ENCODE results near the gene NEDD4L. TPM values are rescaled to one million over a fixed set of nuclear protein-coding genes. Genes with fewer than 3 reads are reported as not detected.

The NEDD4L gene
- total and polyA plus RNA-seq, 10 of the 15 experiments (the other 5 are each of a cell fraction or from before 2014, with no cell fraction given), result 7.4 to 24.0 (median 17.7) TPM

- FAIRE-seq, result no peak
- no peaks in the 10 kb centered on the region for H3K36me3 ChIP-seq (ENCODE audit: control insufficient read depth in 2 of 2, insufficient read depth in 2 of 2, low read length in 1 of 2)
- no peak overlapping the region for H3K4me3 ChIP-seq
- POLR2A ChIA-PET, result no interaction called here
- in situ Hi-C loops (cut with MboI) (no loop called here), intact Hi-C loops (cut with micrococcal nuclease; ENCODE audit: unreplicated experiment) (no loop called here)
- no peak for ATAC-seq
- RAD21 ChIA-PET (ENCODE audit: unreplicated experiment), result no interaction called here
- no peaks in the 10 kb centered on the region for H3K4me1 ChIP-seq (ENCODE audit: control insufficient read depth, insufficient read depth, low read length)
- no peaks in the 10 kb centered on the region for H3K79me2 ChIP-seq (ENCODE audit: control insufficient read depth, insufficient read depth, low read length)
- CTCF ChIA-PET, result interaction anchor here (0.6 to 1.6 kb wide), 4 partner anchors 10 to 174 kb away, joined by 3 to 4 read pairs (median 4); no protein-coding TSS in a partner anchor
- H4K20me1 ChIP-seq (ENCODE audit: control insufficient read depth, insufficient read depth), result no peaks in the 10 kb centered on the region; the same call in 1 of the 2 replicates
- H3K27ac ChIP-seq (ENCODE audit: control insufficient read depth, insufficient read depth), result no peak overlapping the region
- no peak overlapping the region for H3K9ac ChIP-seq (ENCODE audit: control insufficient read depth, insufficient read depth, low read length)
- no peaks in the 10 kb centered on the region for H3K27me3 ChIP-seq (replicated peaks in 1 of 2; ENCODE audit: control insufficient read depth in 2 of 2, insufficient read depth in 2 of 2, low read length in 1 of 2)
- no peak for DNase-seq (ENCODE audit: low read depth, low spot score)
- H3K9me3 ChIP-seq (replicated peaks; ENCODE audit: control insufficient read depth, insufficient read depth, low read length), result no peaks in the 10 kb centered on the region
- WGBS (ENCODE audit: insufficient coverage, insufficient replicate concordance, low lambda C conversion rate, missing lambda C conversion rate), result 69% methylated on average over 10 of the region's 10 CpGs
- SMC1A ChIA-PET (ENCODE audit: uncharacterized antibody, unreplicated experiment), result no interaction called here
- no peak for TF ChIP-seq E2F4 (IDR thresholded peaks at IDR 0.05; ENCODE audit: low read depth, low read length)
- no peak for TF ChIP-seq LARP7 (IDR thresholded peaks at IDR 0.05)
- TF ChIP-seq USF1 (IDR thresholded peaks at IDR 0.05; ENCODE audit: borderline replicate concordance, extremely low read length, insufficient read depth, low read depth, low read length), result no peak
- no peak overlapping the region for H3K4me2 ChIP-seq (ENCODE audit: control insufficient read depth, insufficient read depth)
- BruUV-seq (replicated peaks), result no TSS peak
- no peak overlapping the region for H2AFZ ChIP-seq (ENCODE audit: control insufficient read depth, low read depth, low read length)
These were observed 310.8 kb downstream of the NEDD4L start for GRCh38 chr18:58354791-58355190.

GRCh38 chr18:58355243-58355642 is 311.2 kb downstream of the NEDD4L start:
- H3K4me2 ChIP-seq (ENCODE audit: control insufficient read depth, insufficient read depth), result no peak overlapping the region
- in situ Hi-C loops (cut with MboI), result no loop called here
- ChIA-PET RAD21 (ENCODE audit: unreplicated experiment) (no interaction called here), SMC1A (ENCODE audit: uncharacterized antibody, unreplicated experiment) (no interaction called here), CTCF (interaction anchor here (0.9 to 1.6 kb wide), 5 partner anchors 10 to 174 kb away, joined by 3 to 4 read pairs (median 3); no protein-coding TSS in a partner anchor), POLR2A (interaction anchor here (0.6 kb wide), 1 partner anchor 24 kb away, joined by 3 read pairs; no protein-coding TSS in a partner anchor)
- H3K4me1 ChIP-seq (ENCODE audit: control insufficient read depth, insufficient read depth, low read length), result no peaks in the 10 kb centered on the region
- ATAC-seq (no peak), DNase-seq (ENCODE audit: low read depth, low spot score) (no peak), FAIRE-seq (no peak)
- no peak overlapping the region for H2AFZ ChIP-seq (ENCODE audit: control insufficient read depth, low read depth, low read length)
- intact Hi-C loops (cut with micrococcal nuclease; ENCODE audit: unreplicated experiment), result no loop called here
- 91% methylated on average over 8 of the region's 8 CpGs for WGBS (ENCODE audit: insufficient coverage, insufficient replicate concordance, low lambda C conversion rate, missing lambda C conversion rate)
- H3K9me3 ChIP-seq (replicated peaks; ENCODE audit: control insufficient read depth, insufficient read depth, low read length), result no peaks in the 10 kb centered on the region
- no peaks in the 10 kb centered on the region for H3K27me3 ChIP-seq (replicated peaks in 1 of 2; ENCODE audit: control insufficient read depth in 2 of 2, insufficient read depth in 2 of 2, low read length in 1 of 2)
- H3K9ac ChIP-seq (ENCODE audit: control insufficient read depth, insufficient read depth, low read length), result no peak overlapping the region
- BruUV-seq (replicated peaks), result no TSS peak
- H3K27ac ChIP-seq (ENCODE audit: control insufficient read depth, insufficient read depth), result no peak overlapping the region
- no peak for TF ChIP-seq CBFB (IDR thresholded peaks at IDR 0.05; ENCODE audit: low read depth)
- TF ChIP-seq POLR2AphosphoS2 (IDR thresholded peaks at IDR 0.05; ENCODE audit: low read depth, low read length), result no peak
- TF ChIP-seq NFYA (IDR thresholded peaks at IDR 0.05; ENCODE audit: borderline replicate concordance, low read depth, low read length), result no peak
- no peak for TF ChIP-seq SMAD1 (IDR thresholded peaks at IDR 0.05; ENCODE audit: low read depth, partially characterized antibody)
- no peak for TF ChIP-seq ZNF207 (IDR thresholded peaks at IDR 0.05; ENCODE audit: borderline replicate concordance)
- TF ChIP-seq ZNF217 (IDR thresholded peaks at IDR 0.05), result no peak
- no peak for TF ChIP-seq RELB (IDR thresholded peaks at IDR 0.05; ENCODE audit: low read depth)
- TF ChIP-seq EGR1 (IDR thresholded peaks at IDR 0.05; ENCODE audit: borderline replicate concordance in 1 of 2, low read depth in 2 of 2, low read length in 2 of 2), result no peak
- TF ChIP-seq MTA2 (IDR thresholded peaks at IDR 0.05; ENCODE audit: low read depth), result no peak
- no peaks in the 10 kb centered on the region for H3K36me3 ChIP-seq (ENCODE audit: control insufficient read depth in 2 of 2, insufficient read depth in 2 of 2, low read length in 1 of 2)
- no peak overlapping the region for H3K4me3 ChIP-seq
- H4K20me1 ChIP-seq (ENCODE audit: control insufficient read depth, insufficient read depth), result no peaks in the 10 kb centered on the region; the same call in 1 of the 2 replicates
- H3K79me2 ChIP-seq (ENCODE audit: control insufficient read depth, insufficient read depth, low read length), result no peaks in the 10 kb centered on the region
